ENCODE measurements around the gene AHCY.

- TF ChIP-seq CTCF (IDR thresholded peaks at IDR 0.05), result no peak
- TF ChIP-seq POLR2A (IDR thresholded peaks at IDR 0.05), result no peak
These were observed 3.4 kb downstream of the AHCY start for GRCh38 chr20:34299556-34300255.

All from heart left ventricle (tissue), 13 donors.